Neural cell (in vitro differentiated cells): ENCODE data around the gene ATOH8. TPM values are rescaled to one million over a fixed set of nuclear protein-coding genes. Genes with fewer than 3 reads are reported as not detected.

Source experiments
- H2AFZ ChIP-seq: fragments of 200-600, 300-800 bp; sonication (generic), shearing (Covaris generic); 2 replicates; pipeline ENCODE4 v1.6.0; 2014; ENCODE audit warnings: low read depth, mild to moderate bottlenecking, antibody characterized with exemption, low read length, moderate library complexity
- H3F3A ChIP-seq: fragments of 200-600 bp; shearing (Covaris generic); 2 replicates; pipeline ENCODE4 v1.6.1; 2016; ENCODE audit warnings: mild to moderate bottlenecking, moderate library complexity, mixed read lengths, antibody characterized with exemption, low read length; ENCODE audit not compliant: insufficient read depth, poor library complexity, severe bottlenecking
- H3K27ac ChIP-seq: fragments of 200-600, 300-800 bp; sonication (generic), shearing (Covaris generic); 2 replicates; pipeline ENCODE4 v1.5.1; 2014; ENCODE audit warnings: mild to moderate bottlenecking, low read length, moderate library complexity
- H3K27me3 ChIP-seq: fragments of 300-800, 200-600 bp; sonication (generic), shearing (Covaris generic); 2 replicates; pipeline ENCODE4 v1.6.0; 2014; ENCODE audit warnings: mild to moderate bottlenecking, low read depth, low read length, moderate library complexity; ENCODE audit not compliant: insufficient read depth
- H3K36me3 ChIP-seq: fragments of 300-800, 200-600 bp; sonication (generic), shearing (Covaris generic); 2 replicates; pipeline ENCODE4 v1.5.1; 2014; ENCODE audit warnings: mild to moderate bottlenecking, antibody characterized with exemption, low read length, moderate library complexity; ENCODE audit not compliant: insufficient read depth
- H3K4me2 ChIP-seq: fragments of 300-800, 200-600 bp; sonication (generic), shearing (Covaris generic); 2 replicates; pipeline ENCODE4 v1.6.0; 2014; ENCODE audit warnings: mild to moderate bottlenecking, low read length
- H3K4me3 ChIP-seq: fragments of 300-800, 200-600 bp; sonication (generic), shearing (Covaris generic); 2 replicates; pipeline ENCODE4 v1.5.1; 2014; ENCODE audit warnings: mild to moderate bottlenecking, low read length, moderate library complexity
- H3K79me2 ChIP-seq: fragments of 200-600 bp; shearing (Covaris generic); replicated peaks from 2 replicates; pipeline ENCODE4 v1.6.0; 2014; ENCODE audit warnings: mild to moderate bottlenecking, low read length, moderate library complexity; ENCODE audit not compliant: insufficient read depth
- H3K9ac ChIP-seq: fragments of 300-800, 200-600 bp; sonication (generic), shearing (Covaris generic); 2 replicates; pipeline ENCODE4 v1.6.1; 2016; ENCODE audit warnings: mild to moderate bottlenecking, low read length, mixed read lengths
- H3K9me2 ChIP-seq: fragments of 200-600 bp; shearing (Covaris generic); 2 replicates; pipeline ENCODE4 v1.6.1; 2016; ENCODE audit warnings: mild to moderate bottlenecking, low read length, mixed read lengths; ENCODE audit not compliant: insufficient read depth
- H3K9me3 ChIP-seq: fragments of 200-600, 300-800 bp; sonication (generic), shearing (Covaris generic); 2 replicates; pipeline ENCODE4 v1.6.1; 2016; ENCODE audit warnings: mild to moderate bottlenecking, mixed run types, low read length, moderate library complexity, mixed read lengths
- H4K20me1 ChIP-seq: fragments of 200-600 bp; shearing (Covaris generic); 2 replicates; pipeline ENCODE4 v1.6.1; 2016; ENCODE audit warnings: mild to moderate bottlenecking, mixed run types; ENCODE audit not compliant: insufficient read depth
- CTCF ChIP-seq: fragments of 450-650 bp; IDR thresholded peaks from 2 replicates; pipeline ENCODE4 v1.5.1; 2014; ENCODE audit warnings: antibody characterized with exemption, mild to moderate bottlenecking, moderate library complexity; ENCODE audit not compliant: poor library complexity, severe bottlenecking
- EP300 ChIP-seq: fragments of 450-650 bp; conservative IDR thresholded peaks from 2 replicates; pipeline ENCODE4 v1.6.1; 2014; ENCODE audit warnings: antibody characterized with exemption, mild to moderate bottlenecking, moderate library complexity; ENCODE audit not compliant: poor library complexity, severe bottlenecking
- EZH2 ChIP-seq: fragments of 200-600, 300-800 bp; shearing (Covaris generic), sonication (generic); IDR thresholded peaks from 2 replicates; pipeline ENCODE4 v1.6.1; 2014; ENCODE audit warnings: antibody characterized with exemption, low read length, borderline replicate concordance, mild to moderate bottlenecking; ENCODE audit not compliant: insufficient read depth, poor library complexity, severe bottlenecking
- MXI1 ChIP-seq: fragments of 450-650 bp; conservative IDR thresholded peaks from 2 replicates; pipeline ENCODE4 v1.6.1; 2014; ENCODE audit warnings: antibody characterized with exemption, mild to moderate bottlenecking; ENCODE audit not compliant: poor library complexity, severe bottlenecking
- POLR2AphosphoS5 ChIP-seq: IDR thresholded peaks from 2 replicates; pipeline ENCODE4 v1.6.1; 2012
- RAD21 ChIP-seq: fragments of 450-650 bp; conservative IDR thresholded peaks from 2 replicates; pipeline ENCODE4 v1.6.1; 2014; ENCODE audit warnings: antibody characterized with exemption, mild to moderate bottlenecking, moderate library complexity
- REST ChIP-seq: IDR thresholded peaks from 2 replicates; pipeline ENCODE4 v1.6.1; 2012; ENCODE audit warnings: borderline replicate concordance
- SMC3 ChIP-seq: fragments of 450-650 bp; conservative IDR thresholded peaks from 2 replicates; pipeline ENCODE4 v1.6.1; 2014; ENCODE audit warnings: antibody characterized with exemption, mild to moderate bottlenecking, moderate library complexity; ENCODE audit not compliant: poor library complexity
- TAF1 ChIP-seq: IDR thresholded peaks from 2 replicates; pipeline ENCODE4 v1.6.1; 2012; ENCODE audit warnings: low read depth
- polyA plus RNA-seq: library from polyadenylated mRNA; depleted of rRNA; stranded (reverse); fragments of >200 nt; gene quantifications from 2 replicates; pipeline ENCODE4 v1.2.3, GENCODE V29; 2014

ATOH8 gene
- polyA plus RNA-seq, 1 donor from 2014 or later = 1.6 TPM

GRCh38 chr2:85706063-85706462 lies 47.7 kb upstream of the ATOH8 start:
- H3K4me3 ChIP-seq = no peak overlapping the region
- TF ChIP-seq EZH2 = no peak
- no peak for TF ChIP-seq REST
- TF ChIP-seq EP300 = no peak
- no peak for TF ChIP-seq RAD21
- no peak for TF ChIP-seq POLR2AphosphoS5
- TF ChIP-seq MXI1 = no peak
- no peak for TF ChIP-seq TAF1
- TF ChIP-seq CTCF = no peak
- no peak for TF ChIP-seq SMC3
- no peaks in the 10 kb centered on the region for H3K79me2 ChIP-seq
- no peaks in the 10 kb centered on the region for H3K9me3 ChIP-seq
- no peak overlapping the region for H3K4me2 ChIP-seq
- no peaks in the 10 kb centered on the region for H3K36me3 ChIP-seq
- no peak overlapping the region for H3K9ac ChIP-seq
- H4K20me1 ChIP-seq = no peaks in the 10 kb centered on the region
- no peaks in the 10 kb centered on the region for H3F3A ChIP-seq
- H3K9me2 ChIP-seq = no peaks in the 10 kb centered on the region
- H3K27ac ChIP-seq = no peak overlapping the region
- no peak overlapping the region for H2AFZ ChIP-seq
- no peaks in the 10 kb centered on the region for H3K27me3 ChIP-seq

- Histone ChIP-seq H2AFZ (no peak overlapping the region), H4K20me1 (no peaks in the 10 kb centered on the region), H3K27ac (no peak overlapping the region), H3K4me2 (no peak overlapping the region), H3F3A (no peaks in the 10 kb centered on the region), H3K36me3 (no peaks in the 10 kb centered on the region), H3K27me3 (no peaks in the 10 kb centered on the region), H3K9me2 (no peaks in the 10 kb centered on the region), H3K9ac (no peak overlapping the region), H3K9me3 (no peaks in the 10 kb centered on the region), H3K79me2 (no peaks in the 10 kb centered on the region), H3K4me3 (no peak overlapping the region)
- TF ChIP-seq CTCF = no peak
- no peak for TF ChIP-seq RAD21
- TF ChIP-seq REST = no peak
- TF ChIP-seq EZH2 = no peak
- TF ChIP-seq TAF1 = no peak
- no peak for TF ChIP-seq SMC3
- TF ChIP-seq MXI1 = no peak
- TF ChIP-seq EP300 = no peak
- TF ChIP-seq POLR2AphosphoS5 = no peak
Observed at GRCh38 chr2:85706599-85707296, 47.0 kb upstream of the ATOH8 start.
